DND-41 (cell line): ENCODE results near the gene TLR5.

Experiments used
- EZH2 ChIP-seq: IDR thresholded peaks from 3 replicates; pipeline ENCODE4 v1.6.1; 2012; ENCODE audit warnings: borderline replicate concordance, low read depth, mild to moderate bottlenecking, moderate library complexity, low read length, inconsistent platforms; ENCODE audit not compliant: severe bottlenecking
- TF ChIP-seq, protein P1 (sequence below): IDR thresholded peaks from 2 replicates; pipeline ENCODE4 v1.5.1; 2012; ENCODE audit warnings: borderline replicate concordance, low read length, moderate library complexity, mild to moderate bottlenecking; ENCODE audit not compliant: poor library complexity, severe bottlenecking; ENCODE audit errors: extremely low read depth

GRCh38 chr1:223135176-223135942, 7.7 kb downstream of the TLR5 start:
- TF ChIP-seq, protein P1, sequence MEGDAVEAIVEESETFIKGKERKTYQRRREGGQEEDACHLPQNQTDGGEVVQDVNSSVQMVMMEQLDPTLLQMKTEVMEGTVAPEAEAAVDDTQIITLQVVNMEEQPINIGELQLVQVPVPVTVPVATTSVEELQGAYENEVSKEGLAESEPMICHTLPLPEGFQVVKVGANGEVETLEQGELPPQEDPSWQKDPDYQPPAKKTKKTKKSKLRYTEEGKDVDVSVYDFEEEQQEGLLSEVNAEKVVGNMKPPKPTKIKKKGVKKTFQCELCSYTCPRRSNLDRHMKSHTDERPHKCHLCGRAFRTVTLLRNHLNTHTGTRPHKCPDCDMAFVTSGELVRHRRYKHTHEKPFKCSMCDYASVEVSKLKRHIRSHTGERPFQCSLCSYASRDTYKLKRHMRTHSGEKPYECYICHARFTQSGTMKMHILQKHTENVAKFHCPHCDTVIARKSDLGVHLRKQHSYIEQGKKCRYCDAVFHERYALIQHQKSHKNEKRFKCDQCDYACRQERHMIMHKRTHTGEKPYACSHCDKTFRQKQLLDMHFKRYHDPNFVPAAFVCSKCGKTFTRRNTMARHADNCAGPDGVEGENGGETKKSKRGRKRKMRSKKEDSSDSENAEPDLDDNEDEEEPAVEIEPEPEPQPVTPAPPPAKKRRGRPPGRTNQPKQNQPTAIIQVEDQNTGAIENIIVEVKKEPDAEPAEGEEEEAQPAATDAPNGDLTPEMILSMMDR: no peak
- TF ChIP-seq EZH2: no peak
